Mucosa of stomach (tissue), 1 donor: ENCODE measurements around the gene ZFP42.
"Not testable (repeated sequence)": the region's sequence is repeated elsewhere in the genome, so short reads cannot be mapped to it uniquely, and the experiment has no call there.

ENCODE experiments used
- H3K27me3 ChIP-seq: one replicate; pipeline ENCODE4 v1.7.0; 2013; ENCODE audit warnings: mild to moderate bottlenecking, low read length; ENCODE audit not compliant: control insufficient read depth, insufficient read depth
- H3K36me3 ChIP-seq: one replicate; pipeline ENCODE4 v1.7.0; 2013; ENCODE audit warnings: low read length; ENCODE audit not compliant: control insufficient read depth, insufficient read depth
- H3K4me1 ChIP-seq: one replicate; pipeline ENCODE4 v1.7.0; 2013; ENCODE audit warnings: mild to moderate bottlenecking, low read length; ENCODE audit not compliant: control insufficient read depth, insufficient read depth
- H3K4me3 ChIP-seq: one replicate; pipeline ENCODE4 v1.7.0; 2013; ENCODE audit warnings: low read length
- H3K9ac ChIP-seq: one replicate; pipeline ENCODE4 v1.7.0; 2013; ENCODE audit warnings: mild to moderate bottlenecking, low read length, moderate library complexity
- H3K9me3 ChIP-seq: one replicate; pipeline ENCODE4 v1.7.0; 2013; ENCODE audit warnings: mild to moderate bottlenecking, low read length, moderate library complexity; ENCODE audit not compliant: control insufficient read depth
- donor health status: Pancreatic carcinoma.

The ZFP42 gene

GRCh38 chr4:187995322-187996207 lies at the start of gene ZFP42:
TSS of gene ZFP42 (plus strand) at chr4:187995771. CDS start at chr4:188002808, 7,037 bp downstream.
- no peaks in the 10 kb centered on the region for H3K27me3 ChIP-seq
- no peaks in the 10 kb centered on the region for H3K4me1 ChIP-seq
- H3K36me3 ChIP-seq = no peaks in the 10 kb centered on the region
- H3K9me3 ChIP-seq = no peaks in the 10 kb centered on the region
- no peak within 1 kb of the TSS for H3K4me3 ChIP-seq
- no peak within 1 kb of the TSS for H3K9ac ChIP-seq

GRCh38 chr4:187961171-187961570 lies 34.4 kb upstream of the ZFP42 start:
- no peaks in the 10 kb centered on the region for H3K36me3 ChIP-seq
- no peak overlapping the region for H3K9ac ChIP-seq
- no peaks in the 10 kb centered on the region for H3K27me3 ChIP-seq
- H3K4me3 ChIP-seq = no peak overlapping the region
- H3K4me1 ChIP-seq = no peaks in the 10 kb centered on the region
- no peaks in the 10 kb centered on the region for H3K9me3 ChIP-seq

GRCh38 chr4:187961961-187962360 lies 33.6 kb upstream of the ZFP42 start:
- no peak overlapping the region for H3K4me3 ChIP-seq
- H3K27me3 ChIP-seq = no peaks in the 10 kb centered on the region
- H3K9ac ChIP-seq = no peak overlapping the region
- H3K36me3 ChIP-seq = no peaks in the 10 kb centered on the region
- no peaks in the 10 kb centered on the region for H3K4me1 ChIP-seq
- no peaks in the 10 kb centered on the region for H3K9me3 ChIP-seq

GRCh38 chr4:187962926-187963325 lies 32.6 kb upstream of the ZFP42 start:
- Histone ChIP-seq H3K4me3 (no peak overlapping the region), H3K4me1 (no peaks in the 10 kb centered on the region), H3K9ac (no peak overlapping the region), H3K36me3 (no peaks in the 10 kb centered on the region), H3K9me3 (no peaks in the 10 kb centered on the region), H3K27me3 (no peaks in the 10 kb centered on the region)

- Histone ChIP-seq H3K4me1 (no peaks in the 10 kb centered on the region), H3K4me3 (no peak overlapping the region), H3K27me3 (no peaks in the 10 kb centered on the region), H3K36me3 (no peaks in the 10 kb centered on the region), H3K9me3 (no peaks in the 10 kb centered on the region), H3K9ac (no peak overlapping the region)
Measured at GRCh38 chr4:187965726-187966125, 29.8 kb upstream of the ZFP42 start.

- no peak overlapping the region for H3K9ac ChIP-seq
- H3K4me1 ChIP-seq = no peaks in the 10 kb centered on the region
- no peaks in the 10 kb centered on the region for H3K27me3 ChIP-seq
- no peak overlapping the region for H3K4me3 ChIP-seq
- H3K36me3 ChIP-seq = no peaks in the 10 kb centered on the region
- no peaks in the 10 kb centered on the region for H3K9me3 ChIP-seq
Measured at GRCh38 chr4:187972135-187972534, 23.4 kb upstream of the ZFP42 start.

GRCh38 chr4:187983746-187984145 lies 11.8 kb upstream of the ZFP42 start:
- Histone ChIP-seq H3K27me3 (no peaks in the 10 kb centered on the region), H3K9me3 (no peaks in the 10 kb centered on the region), H3K36me3 (no peaks in the 10 kb centered on the region), H3K4me3 (no peak overlapping the region), H3K4me1 (no peaks in the 10 kb centered on the region), H3K9ac (no peak overlapping the region)

- Histone ChIP-seq H3K4me3 (no peak overlapping the region), H3K36me3 (no peaks in the 10 kb centered on the region), H3K4me1 (no peaks in the 10 kb centered on the region), H3K27me3 (no peaks in the 10 kb centered on the region), H3K9me3 (no peaks in the 10 kb centered on the region), H3K9ac (no peak overlapping the region)
Measured at GRCh38 chr4:187992971-187993370, 2.6 kb upstream of the ZFP42 start.

- Histone ChIP-seq H3K27me3 (no peaks in the 10 kb centered on the region), H3K36me3 (no peaks in the 10 kb centered on the region), H3K4me1 (no peaks in the 10 kb centered on the region), H3K9me3 (no peaks in the 10 kb centered on the region), H3K9ac (no peak overlapping the region), H3K4me3 (no peak overlapping the region)
Measured at GRCh38 chr4:187993827-187994226, 1.7 kb upstream of the ZFP42 start.

GRCh38 chr4:187996502-187997177 lies 1.1 kb downstream of the ZFP42 start:
- H3K9me3 ChIP-seq = no peaks in the 10 kb centered on the region
- H3K4me3 ChIP-seq = no peak overlapping the region
- no peaks in the 10 kb centered on the region for H3K27me3 ChIP-seq
- no peaks in the 10 kb centered on the region for H3K4me1 ChIP-seq
- no peaks in the 10 kb centered on the region for H3K36me3 ChIP-seq
- no peak overlapping the region for H3K9ac ChIP-seq

- H3K9me3 ChIP-seq, H3K36me3 ChIP-seq, H3K9ac ChIP-seq, H3K27me3 ChIP-seq, H3K4me3 ChIP-seq, H3K4me1 ChIP-seq: not testable (repeated sequence)
Measured at GRCh38 chr4:187997991-187998390, 2.4 kb downstream of the ZFP42 start.

GRCh38 chr4:187999406-187999932 lies 3.9 kb downstream of the ZFP42 start:
- Histone ChIP-seq H3K36me3 (no peaks in the 10 kb centered on the region), H3K27me3 (no peaks in the 10 kb centered on the region), H3K9ac (no peak overlapping the region), H3K9me3 (no peaks in the 10 kb centered on the region), H3K4me1 (no peaks in the 10 kb centered on the region), H3K4me3 (no peak overlapping the region)
